GM06990 (cell line): ENCODE results near the gene HYAL1.

ENCODE experiments used
- DNase-seq: peaks from one replicate; pipeline ENCODE4 v3.0.0-alpha.2; 2011; ENCODE audit not compliant: insufficient read length; ENCODE audit errors: extremely low read depth
- H3K27me3 ChIP-seq: replicated peaks from 2 replicates; pipeline ENCODE4 v1.6.0; 2011; ENCODE audit warnings: low read length; ENCODE audit not compliant: control insufficient read depth, insufficient read depth
- H3K36me3 ChIP-seq: 2 replicates; pipeline ENCODE4 v1.5.1; 2011; ENCODE audit warnings: low read length; ENCODE audit not compliant: control insufficient read depth, insufficient read depth
- H3K4me3 ChIP-seq: replicated peaks from 2 replicates; pipeline ENCODE4 v1.5.1; 2011; ENCODE audit warnings: low read depth, mild to moderate bottlenecking, control low read depth, low read length
- CTCF ChIP-seq: IDR thresholded peaks from 2 replicates; pipeline ENCODE4 v1.5.1; 2011; ENCODE audit warnings: low read length, control low read depth, mild to moderate bottlenecking, inconsistent platforms; ENCODE audit not compliant: insufficient read depth, poor library complexity, severe bottlenecking

Gene HYAL1

GRCh38 chr3:50322115-50322385, 18.7 kb upstream of the HYAL1 start:
- Histone ChIP-seq H3K4me3 (peak overlapping the region; percentile 70), H3K27me3 (no peaks in the 10 kb centered on the region), H3K36me3 (peaks cover 9% of the 10 kb centered on the region)
- no peak for DNase-seq
- TF ChIP-seq CTCF, result no peak

- H3K4me3 ChIP-seq, result peak overlapping the region; percentile 70
- H3K27me3 ChIP-seq, result no peaks in the 10 kb centered on the region
- peak; percentile 92 for DNase-seq
- peak; percentile 65 for TF ChIP-seq CTCF
- peaks cover 9% of the 10 kb centered on the region for H3K36me3 ChIP-seq
Observed at GRCh38 chr3:50321336-50322114, 18.2 kb upstream of the HYAL1 start.

GRCh38 chr3:50320853-50321335, 17.5 kb upstream of the HYAL1 start:
- Histone ChIP-seq H3K27me3 (no peaks in the 10 kb centered on the region), H3K36me3 (peaks cover 9% of the 10 kb centered on the region), H3K4me3 (peak overlapping the region; percentile 70)
- no peak for DNase-seq
- no peak for TF ChIP-seq CTCF

GRCh38 chr3:50319894-50320625, 16.7 kb upstream of the HYAL1 start:
- H3K4me3 ChIP-seq, result peak overlapping the region; percentile 70
- TF ChIP-seq CTCF, result no peak

GRCh38 chr3:50319181-50319893, 16.0 kb upstream of the HYAL1 start:
- H3K27me3 ChIP-seq, result no peaks in the 10 kb centered on the region
- H3K36me3 ChIP-seq, result peaks cover 7% of the 10 kb centered on the region
- DNase-seq, result no peak
- TF ChIP-seq CTCF, result no peak
- no peak overlapping the region for H3K4me3 ChIP-seq

More at GRCh38 chr3:50319894-50320625, 16.7 kb upstream of the HYAL1 start:
- Histone ChIP-seq H3K36me3 (peaks cover 7% of the 10 kb centered on the region), H3K27me3 (no peaks in the 10 kb centered on the region)
- DNase-seq, result no peak
